ENCODE results near the gene CTNNBIP1. TPM values are rescaled to one million over a fixed set of nuclear protein-coding genes. Genes with fewer than 3 reads are reported as not detected.

Gene CTNNBIP1
- total RNA-seq, 1 experiment from 2014 or later: 44.4 TPM

DNA sequence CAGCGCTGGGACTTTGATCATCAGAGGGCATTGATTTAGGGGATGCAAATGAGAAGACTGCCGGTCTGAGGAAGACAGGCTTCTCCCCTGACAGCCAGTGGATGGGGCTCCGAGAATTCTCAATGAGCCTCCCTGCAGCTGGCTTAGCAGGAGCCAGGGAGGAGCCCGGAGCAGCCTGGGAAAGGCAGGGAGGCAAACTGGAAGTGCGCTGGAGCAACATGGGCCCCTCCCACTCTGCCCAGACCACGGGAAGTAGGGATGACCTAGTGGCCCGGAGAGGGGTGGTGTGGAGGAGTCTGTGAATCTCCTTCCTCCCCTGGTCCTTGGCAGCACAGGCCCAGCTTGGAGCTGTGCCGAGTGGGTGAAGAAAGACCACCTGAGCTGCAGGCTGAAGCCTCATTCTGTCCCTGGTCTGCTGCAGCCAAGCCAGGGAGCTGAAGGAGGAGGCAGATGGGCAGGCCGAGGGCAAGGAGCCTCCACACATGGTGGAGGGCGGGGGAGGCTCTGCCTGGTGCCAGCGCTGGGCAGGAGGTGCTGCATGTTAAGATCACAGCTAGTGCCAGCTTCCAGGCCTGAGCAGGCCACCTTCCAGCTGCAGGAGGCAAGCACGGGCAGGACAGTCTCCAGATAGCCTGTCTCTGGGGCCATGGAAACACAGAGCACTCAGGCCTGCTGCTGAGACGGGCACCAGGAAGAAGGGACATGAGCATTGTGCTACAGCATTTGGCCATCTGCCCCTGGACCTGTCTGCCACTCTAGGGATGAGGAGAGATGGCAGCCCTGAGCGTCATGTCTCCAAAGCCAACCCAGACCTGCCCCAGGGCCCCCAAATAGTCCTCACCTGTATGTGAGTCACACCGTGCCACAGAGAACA, 74.1 kb downstream of the CTNNBIP1 start:
- Mint-ChIP-seq H3K4me1 (peaks cover 10 to 17% of the 10 kb centered on the region in 2 experiments), H3K9me3 (peaks cover 0 to 1% of the 10 kb centered on the region in 2 experiments; a peak in 2 of 5 replicates), H3K36me3 (ENCODE audit: insufficient read depth in 1 of 3, low read depth in 3 of 3) (no peaks in the 10 kb centered on the region), H3K27ac (peak overlapping the region in 2 of 3 experiments; percentile 40 to 78; a peak in 4 of 7 replicates), H3K4me3 (peak overlapping the region in 1 of 2 experiments; percentile 63; a peak in 3 of 5 replicates), H3K27me3 (ENCODE audit: low read depth) (peaks cover 7% of the 10 kb centered on the region)
- Histone ChIP-seq H2BK5ac (ENCODE audit: insufficient read length, low read length) (no peak overlapping the region), H3K9me3 (ENCODE audit: control insufficient read depth, low read depth, low read length) (no peaks in the 10 kb centered on the region), H4K20me1 (ENCODE audit: control insufficient read depth, insufficient read depth, insufficient read length) (no peaks in the 10 kb centered on the region), H2AK5ac (ENCODE audit: insufficient read length, low read length) (no peak overlapping the region), H3K27me3 (ENCODE audit: insufficient read depth, low read length) (no peaks in the 10 kb centered on the region), H2BK20ac (ENCODE audit: low read depth, low read length, poor library complexity, severe bottlenecking) (no peak overlapping the region), H3K4me1 (ENCODE audit: insufficient read depth, low read length) (no peaks in the 10 kb centered on the region; the same call in 1 of the 2 replicates), H3K79me1 (ENCODE audit: insufficient read depth, low read depth, low read length, poor library complexity, severe bottlenecking) (no peaks in the 10 kb centered on the region), H2BK12ac (ENCODE audit: insufficient read length, low read depth, low read length) (no peak overlapping the region), H3K4me2 (ENCODE audit: insufficient read depth, insufficient read length, low read length) (peak overlapping the region; percentile 3), H2BK120ac (ENCODE audit: low read depth, low read length, poor library complexity, severe bottlenecking) (no peak overlapping the region), H3K18ac (ENCODE audit: insufficient read length, low read depth, low read length) (no peak overlapping the region), H3K4ac (ENCODE audit: low read depth, low read length) (no peak overlapping the region), H4K5ac (ENCODE audit: insufficient read length, low read depth, low read length) (no peak overlapping the region), H3K79me2 (ENCODE audit: insufficient read depth, low read length) (no peaks in the 10 kb centered on the region), H3K23ac (ENCODE audit: insufficient read length, low read depth, low read length) (no peak overlapping the region), H3K14ac (ENCODE audit: insufficient read depth, low read length) (peak overlapping the region; percentile 4; the same call in 1 of the 2 replicates), H3K27ac (ENCODE audit: insufficient read length, low read depth, low read length) (no peak overlapping the region), H3T11ph (ENCODE audit: low read length) (no peak overlapping the region), H4K8ac (replicated peaks; ENCODE audit: insufficient read length, low read depth, low read length) (no peak overlapping the region), H4K91ac (ENCODE audit: insufficient read length, low read depth, low read length) (no peak overlapping the region), H3K23me2 (ENCODE audit: insufficient read length, low read depth, low read length, poor library complexity, severe bottlenecking) (no peaks in the 10 kb centered on the region), H3K56ac (ENCODE audit: insufficient read length, low read depth, low read length) (no peak overlapping the region), H2AFZ (ENCODE audit: low read length) (no peak overlapping the region), H3K9ac (ENCODE audit: extremely low read depth, insufficient read length, low read length) (no peak overlapping the region), H2BK15ac (ENCODE audit: low read depth, low read length) (no peak overlapping the region; the same call in 1 of the 2 replicates)
- no CpG with 5 or more reads among the region's 15 CpGs for WGBS (ENCODE audit: extremely low coverage, insufficient read length, low lambda C conversion rate)
- TF ChIP-seq, protein P1, sequence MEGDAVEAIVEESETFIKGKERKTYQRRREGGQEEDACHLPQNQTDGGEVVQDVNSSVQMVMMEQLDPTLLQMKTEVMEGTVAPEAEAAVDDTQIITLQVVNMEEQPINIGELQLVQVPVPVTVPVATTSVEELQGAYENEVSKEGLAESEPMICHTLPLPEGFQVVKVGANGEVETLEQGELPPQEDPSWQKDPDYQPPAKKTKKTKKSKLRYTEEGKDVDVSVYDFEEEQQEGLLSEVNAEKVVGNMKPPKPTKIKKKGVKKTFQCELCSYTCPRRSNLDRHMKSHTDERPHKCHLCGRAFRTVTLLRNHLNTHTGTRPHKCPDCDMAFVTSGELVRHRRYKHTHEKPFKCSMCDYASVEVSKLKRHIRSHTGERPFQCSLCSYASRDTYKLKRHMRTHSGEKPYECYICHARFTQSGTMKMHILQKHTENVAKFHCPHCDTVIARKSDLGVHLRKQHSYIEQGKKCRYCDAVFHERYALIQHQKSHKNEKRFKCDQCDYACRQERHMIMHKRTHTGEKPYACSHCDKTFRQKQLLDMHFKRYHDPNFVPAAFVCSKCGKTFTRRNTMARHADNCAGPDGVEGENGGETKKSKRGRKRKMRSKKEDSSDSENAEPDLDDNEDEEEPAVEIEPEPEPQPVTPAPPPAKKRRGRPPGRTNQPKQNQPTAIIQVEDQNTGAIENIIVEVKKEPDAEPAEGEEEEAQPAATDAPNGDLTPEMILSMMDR (conservative IDR thresholded peaks at IDR 0.05): no peak; the same call in 2 of the 3 replicates
- DNase-seq: peak; percentile 80
